CD4-positive, alpha-beta T cell treated with Interleukin-4 for 4 hours (primary cell): ENCODE results near the gene CNKSR1.
A peak's percentile ranks its signal among the peaks of the same experiment; 100 is the strongest.

Experiments
- DNase-seq: peaks from one replicate; pipeline ENCODE4 v3.0.0-alpha.2; 2020

Gene CNKSR1

DNA sequence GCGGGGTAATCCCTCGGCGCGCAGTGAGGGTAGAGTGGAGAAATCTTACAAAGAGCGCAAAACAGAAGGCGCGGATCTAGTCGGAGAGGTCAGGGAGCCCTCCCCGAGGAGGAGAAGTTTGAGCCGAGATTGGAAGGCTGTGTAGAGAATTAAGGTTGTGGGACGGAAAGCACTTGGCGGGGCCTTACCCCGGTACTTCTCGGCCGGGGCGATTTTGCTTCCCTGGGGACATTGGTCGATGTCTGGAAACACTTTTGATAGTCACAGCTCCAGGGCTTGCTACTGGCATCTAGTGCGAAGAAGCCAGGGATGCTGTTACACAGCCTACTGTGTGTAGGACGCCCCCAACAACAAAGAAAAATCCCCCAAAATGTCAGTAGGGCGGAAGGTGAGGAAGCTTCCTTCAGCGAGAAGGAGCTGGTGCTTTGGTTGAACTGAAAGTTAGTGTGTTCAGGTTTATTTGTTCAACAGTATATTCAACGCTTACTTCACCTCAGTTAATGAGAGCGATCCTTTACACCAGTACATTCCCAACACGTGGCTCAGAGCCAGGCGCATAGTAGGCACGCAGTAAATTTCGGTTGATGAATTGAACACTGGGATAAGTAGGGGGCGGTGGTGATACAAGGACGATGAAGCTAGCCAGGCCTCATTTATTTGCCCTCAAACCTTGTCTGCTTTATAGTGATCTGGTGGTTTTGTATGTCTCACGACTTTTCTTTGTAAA, 57.5 kb downstream of the CNKSR1 start:
- DNase-seq = peak; percentile 19

- DNase-seq = no peak
Measured at GRCh38 chr1:26237230-26237966, 60.1 kb downstream of the CNKSR1 start.
